Ecto neural progenitor cell (in vitro differentiated cells): Measurements from ENCODE around the gene TTC4.

Source experiments
- DNase-seq: peaks from one replicate; pipeline ENCODE4 v3.0.0-alpha.2; 2018; ENCODE audit warnings: low spot score

Gene TTC4

GRCh38 chr1:54705153-54705552 lies 10.5 kb upstream of the TTC4 start:
- no peak for DNase-seq

- no peak for DNase-seq
These were observed 9.2 kb upstream of the TTC4 start for GRCh38 chr1:54706419-54706818.

GRCh38 chr1:54708385-54708784 lies 7.3 kb upstream of the TTC4 start:
- no peak for DNase-seq

- no peak for DNase-seq
These were observed 5.9 kb upstream of the TTC4 start for GRCh38 chr1:54709547-54710292.

GRCh38 chr1:54710434-54710833 lies 5.2 kb upstream of the TTC4 start:
- DNase-seq, result no peak

- no peak for DNase-seq
These were observed 4.8 kb upstream of the TTC4 start for GRCh38 chr1:54710841-54711240.

GRCh38 chr1:54711536-54711935 lies 4.1 kb upstream of the TTC4 start:
- DNase-seq, result no peak

GRCh38 chr1:54714881-54715492 lies 674 bp upstream of the TTC4 start:
- no peak for DNase-seq

- no peak for DNase-seq
These were observed 812 bp downstream of the TTC4 start for GRCh38 chr1:54716299-54717047.

- DNase-seq, result no peak
These were observed 6.1 kb downstream of the TTC4 start for GRCh38 chr1:54721719-54722118.

- DNase-seq, result no peak
These were observed 8.3 kb downstream of the TTC4 start for GRCh38 chr1:54723985-54724384.

GRCh38 chr1:54724771-54725170 lies 9.1 kb downstream of the TTC4 start:
- DNase-seq, result no peak

GRCh38 chr1:54728027-54728426 lies 12.4 kb downstream of the TTC4 start:
- no peak for DNase-seq

GRCh38 chr1:54736685-54737084 lies 21.0 kb downstream of the TTC4 start:
- no peak for DNase-seq

GRCh38 chr1:54738244-54738643 lies 22.6 kb downstream of the TTC4 start:
- DNase-seq, result no peak

- DNase-seq, result no peak
These were observed 25.9 kb downstream of the TTC4 start for GRCh38 chr1:54741531-54741930.

- no peak for DNase-seq
These were observed 26.6 kb downstream of the TTC4 start for GRCh38 chr1:54742282-54742681.

- no peak for DNase-seq
These were observed 28.0 kb downstream of the TTC4 start for GRCh38 chr1:54743416-54744226.

GRCh38 chr1:54744696-54745095 lies 29.0 kb downstream of the TTC4 start:
- DNase-seq, result no peak

GRCh38 chr1:54745274-54745673 lies 29.6 kb downstream of the TTC4 start:
- DNase-seq, result no peak

- DNase-seq, result no peak
These were observed 30.2 kb downstream of the TTC4 start for GRCh38 chr1:54745864-54746263.

GRCh38 chr1:54748094-54748835 lies 32.6 kb downstream of the TTC4 start:
- DNase-seq, result no peak
